Activated T-helper 1 cell treated with anti-CD3 and anti-CD28 coated beads, Interleukin-2, amount 50 U/mL, for 16 hours (primary cell): ENCODE data around the gene SDHA.
"Not testable (repeated sequence)": the region's sequence is repeated elsewhere in the genome, so short reads cannot be mapped to it uniquely, and the experiment has no call there.

Source experiments
- DNase-seq, 2 donors: peaks; one replicate each; pipeline ENCODE4 v3.0.0-alpha.2; 2020; ENCODE audit warnings: low read depth in 1 of 2, low spot score in 1 of 2

Gene SDHA

GRCh38 chr5:197031-197430 lies 21.1 kb upstream of the SDHA start:
- DNase-seq, result not testable (repeated sequence)

DNA sequence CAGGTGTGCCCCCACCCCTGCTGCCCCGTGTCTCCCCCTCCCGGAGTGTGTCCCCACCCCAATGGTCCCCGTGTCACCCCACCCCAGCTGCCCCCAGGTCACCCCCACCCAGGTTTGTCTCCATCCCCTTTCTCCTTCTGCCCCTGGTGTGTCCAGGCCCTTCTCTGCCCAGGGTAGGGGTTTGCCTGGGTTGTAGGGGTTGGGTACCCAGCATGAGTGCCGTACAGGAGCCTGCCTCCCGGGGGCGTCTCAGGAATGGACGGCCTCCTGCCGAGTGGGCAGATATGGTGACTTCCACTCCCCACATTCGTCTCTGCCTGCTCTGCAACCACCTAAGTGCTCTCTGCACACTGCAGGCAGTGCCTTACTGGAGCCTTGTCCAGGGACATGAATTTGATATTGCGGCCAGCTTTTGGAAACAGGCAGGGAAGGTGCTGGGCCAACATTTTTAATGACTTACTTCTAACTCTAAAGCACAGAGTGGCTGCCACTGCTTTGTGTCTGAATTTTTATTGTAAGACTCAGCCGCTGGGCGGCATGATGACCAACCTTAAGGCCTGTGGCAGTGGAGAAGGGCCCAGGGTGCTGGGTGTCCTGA lies 20.1 kb upstream of the SDHA start:
- DNase-seq, result no peak

DNA sequence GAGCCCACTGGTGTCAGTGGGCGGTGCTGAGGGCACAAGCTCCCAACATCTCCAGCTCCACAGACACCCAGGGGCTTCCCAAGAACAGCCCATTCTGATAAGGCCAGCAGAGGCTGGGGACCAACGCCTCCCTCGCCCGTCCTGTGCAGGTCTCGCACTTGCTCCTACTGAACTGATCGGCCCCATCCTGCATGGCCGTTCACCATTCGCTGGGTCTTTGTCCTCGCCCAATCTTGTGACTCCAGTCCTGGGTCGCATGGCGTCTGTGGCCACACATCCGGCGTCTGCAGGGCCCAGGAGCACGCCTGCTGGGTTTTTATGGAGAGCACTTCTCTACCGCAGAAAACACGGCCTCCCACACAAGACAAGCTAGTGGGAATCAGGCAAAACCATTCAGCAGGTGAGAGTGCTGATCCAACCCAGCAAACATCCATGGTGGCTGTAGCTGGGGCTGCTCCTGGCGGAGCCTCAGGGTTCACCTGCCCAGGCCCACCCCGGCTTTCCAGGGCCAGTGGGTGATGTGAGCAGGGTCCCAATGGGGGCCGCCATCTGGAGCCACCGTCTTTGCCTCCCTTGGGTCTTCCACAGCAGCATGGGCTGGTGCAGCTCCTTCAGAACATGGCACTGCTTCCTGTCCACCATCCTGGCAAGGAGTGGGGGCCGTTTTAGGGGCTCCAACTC lies 19.5 kb upstream of the SDHA start:
- no peak for DNase-seq

- no peak for DNase-seq
Observed at GRCh38 chr5:199197-199949, 18.7 kb upstream of the SDHA start.

DNA sequence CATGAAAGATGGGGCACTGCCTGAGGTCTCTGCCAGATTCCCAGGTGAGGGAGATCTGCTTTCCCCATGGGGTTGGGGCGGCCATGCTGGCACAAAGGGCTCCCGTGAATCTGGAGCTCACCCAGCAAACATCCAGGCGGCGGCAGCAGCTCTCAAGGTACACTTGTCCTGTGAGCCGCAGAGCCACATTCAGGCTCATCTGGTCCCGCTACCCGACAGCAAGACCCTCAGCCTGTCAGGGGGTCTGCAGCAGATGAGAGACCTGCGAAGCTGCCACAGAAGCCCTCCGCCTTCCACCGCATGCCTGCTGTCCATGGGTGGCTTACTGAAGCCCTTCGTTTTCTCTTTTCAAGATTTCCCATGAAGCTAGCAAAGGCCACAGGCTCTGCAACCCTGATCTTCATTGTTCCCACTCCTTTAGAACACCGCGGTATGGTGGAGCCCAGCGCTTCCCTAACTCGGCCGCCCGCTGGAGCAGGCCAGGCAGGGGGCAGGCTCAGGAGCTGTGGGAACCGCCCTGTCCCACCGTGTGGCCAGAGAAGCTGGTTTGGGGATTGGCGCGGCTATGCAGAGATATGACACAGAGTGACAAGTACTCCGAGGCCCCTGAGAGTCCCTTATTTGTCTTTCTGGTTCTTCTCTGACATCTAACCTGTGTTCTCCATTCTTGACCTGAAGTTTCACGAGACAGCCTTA lies 18.0 kb upstream of the SDHA start:
- DNase-seq, result no peak

DNA sequence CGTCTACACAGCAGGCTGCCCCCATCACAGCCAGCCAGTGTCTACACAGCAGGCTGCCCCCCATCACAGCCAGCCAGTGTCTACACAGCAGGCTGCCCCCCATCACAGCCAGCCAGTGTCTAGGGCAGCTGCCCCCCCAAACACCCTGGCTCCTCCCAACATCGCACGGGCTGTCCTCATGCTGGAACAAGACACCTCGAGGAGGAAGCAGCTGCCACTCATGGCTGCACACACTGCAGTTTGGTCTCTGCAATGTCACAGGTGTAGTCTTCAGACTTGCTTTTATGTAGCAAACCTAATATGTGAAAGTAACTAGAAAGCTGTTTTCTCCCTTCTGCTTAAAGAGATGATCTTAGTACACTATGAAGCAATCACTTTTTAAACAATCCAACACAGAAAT lies 17.1 kb upstream of the SDHA start:
- DNase-seq, result no peak

- no peak for DNase-seq
Observed at GRCh38 chr5:201672-202071, 16.4 kb upstream of the SDHA start.

- DNase-seq, result no peak
Observed at GRCh38 chr5:203246-203930, 14.7 kb upstream of the SDHA start.

- no peak for DNase-seq
Observed at GRCh38 chr5:204001-204400, 14.1 kb upstream of the SDHA start.

GRCh38 chr5:204462-204861 lies 13.7 kb upstream of the SDHA start:
- no peak for DNase-seq

- DNase-seq, result no peak
Observed at GRCh38 chr5:204966-205670, 13.0 kb upstream of the SDHA start.

GRCh38 chr5:206406-206805 lies 11.7 kb upstream of the SDHA start:
- DNase-seq, result no peak

DNA sequence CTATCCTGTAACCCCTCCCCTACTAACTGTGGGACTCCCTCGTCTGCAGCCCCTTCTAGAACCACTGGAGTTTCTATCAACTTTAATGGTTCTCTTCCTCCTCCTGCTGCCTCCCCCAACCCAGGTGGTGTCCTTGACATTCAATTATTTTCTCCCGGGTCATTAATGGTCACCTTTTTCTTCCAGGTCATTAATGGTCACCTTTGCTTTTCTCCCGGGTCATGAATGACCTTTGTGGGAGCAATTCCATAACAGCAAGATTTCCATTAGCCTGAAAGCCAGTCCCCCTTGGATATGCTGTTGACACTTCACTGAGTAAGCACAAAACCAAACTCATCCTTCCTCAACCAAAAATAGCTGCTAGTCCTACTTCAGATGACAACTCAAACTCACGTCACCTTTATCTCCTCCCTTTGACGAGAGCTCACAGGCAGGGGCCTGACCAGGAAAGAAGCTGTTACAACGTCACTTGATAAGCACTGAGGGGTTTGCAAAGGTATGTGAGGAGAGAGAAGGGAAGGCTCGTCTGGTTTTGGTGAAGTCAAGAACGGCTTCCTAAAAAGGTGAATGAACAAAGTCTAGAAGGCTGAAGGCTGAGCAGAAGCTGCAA lies 11.1 kb upstream of the SDHA start:
- no peak for DNase-seq

DNA sequence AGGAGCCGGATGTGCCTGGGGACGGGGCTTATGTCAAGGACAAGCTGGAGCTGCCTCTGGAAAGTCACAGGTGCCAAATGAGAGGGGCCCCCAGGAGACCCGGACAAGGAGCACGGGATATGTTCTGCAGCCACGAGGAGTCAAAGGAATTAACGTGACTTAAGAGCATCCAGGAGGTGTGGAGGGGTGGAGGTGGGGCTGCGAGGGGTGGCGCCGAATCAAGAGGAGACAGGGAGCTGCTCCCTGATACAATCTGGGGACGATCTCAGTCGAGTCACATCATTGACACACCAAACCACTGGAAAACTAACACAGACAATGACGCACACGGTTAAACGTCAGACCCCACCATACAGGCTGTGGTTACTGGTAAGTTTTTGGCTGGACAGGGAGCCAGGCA lies 10.5 kb upstream of the SDHA start:
- no peak for DNase-seq

GRCh38 chr5:208449-209114 lies 9.5 kb upstream of the SDHA start:
- DNase-seq, result no peak

GRCh38 chr5:213803-214395 lies 4.2 kb upstream of the SDHA start:
- no peak for DNase-seq

DNA sequence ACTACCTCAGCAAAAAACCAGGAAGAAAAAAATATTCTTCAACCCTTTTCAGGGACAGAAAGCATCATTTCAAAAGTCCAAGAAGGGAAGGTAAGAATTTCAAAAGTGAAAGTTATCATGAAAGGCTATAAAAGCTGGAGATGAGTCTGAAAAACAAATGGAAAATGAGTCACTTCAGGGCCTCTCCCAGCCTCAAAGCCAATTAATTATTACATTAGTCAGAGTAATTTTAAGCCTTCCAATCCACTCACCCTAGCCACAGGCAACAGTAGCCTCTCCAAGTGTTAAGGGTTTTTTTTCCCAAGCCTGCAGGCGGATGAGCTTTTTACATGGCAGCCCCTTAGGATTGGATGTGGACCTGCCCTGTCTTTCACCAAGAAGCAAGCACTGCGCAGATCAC lies 2.9 kb upstream of the SDHA start:
- DNase-seq, result not testable (repeated sequence)

DNA sequence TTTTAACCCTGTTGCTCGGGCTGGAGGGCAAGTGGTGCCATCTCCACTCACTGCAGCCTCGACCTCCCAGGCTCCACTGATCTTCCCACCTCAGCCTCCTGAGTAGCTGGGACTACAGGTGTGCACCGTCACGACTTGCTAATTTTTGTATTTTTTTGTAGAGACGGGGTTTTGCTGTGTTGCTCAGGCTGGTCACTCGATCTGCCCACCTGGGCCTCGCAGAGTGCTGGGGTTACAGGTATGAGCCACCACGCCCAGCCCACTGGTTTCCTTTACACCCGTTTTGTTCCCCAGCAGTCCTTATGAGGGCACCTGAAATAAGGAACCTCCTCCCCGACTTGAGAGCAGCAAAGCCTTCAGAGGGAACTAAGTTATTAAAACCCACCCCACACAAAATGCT lies 2.0 kb upstream of the SDHA start:
- not testable (repeated sequence) for DNase-seq
